Measurements from ENCODE around the gene MAPRE2. TPM values are rescaled to one million over a fixed set of nuclear protein-coding genes. Genes with fewer than 3 reads are reported as not detected.

Gene MAPRE2
- total and polyA plus RNA-seq, 2 donors (not counting 1 experiment from before 2014, with no cell fraction given) = 18.5 to 88.1 TPM

DNA sequence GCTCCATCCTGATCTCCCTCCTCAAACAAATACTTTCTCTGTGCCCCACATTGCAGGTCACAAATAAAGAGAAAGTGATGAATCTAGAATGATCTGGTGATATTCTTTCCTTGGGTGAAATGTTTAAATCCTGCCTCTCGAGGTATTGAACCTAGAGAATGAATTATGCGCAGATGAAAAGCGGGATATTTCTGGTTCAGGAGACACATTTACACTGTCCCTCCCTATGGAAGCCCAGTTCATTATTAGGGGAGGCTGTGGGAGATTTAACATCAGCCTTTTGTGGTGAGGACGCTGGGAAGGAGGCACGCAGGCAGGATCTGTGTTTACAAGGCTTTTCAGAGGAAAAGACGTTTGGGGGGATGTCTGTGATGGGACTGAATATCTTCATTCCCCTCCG lies 20.6 kb downstream of the MAPRE2 start:
- no peak for TF ChIP-seq EZH2 (IDR thresholded peaks at IDR 0.05; ENCODE audit: low read length, missing control alignments)
- TF ChIP-seq, protein P1, sequence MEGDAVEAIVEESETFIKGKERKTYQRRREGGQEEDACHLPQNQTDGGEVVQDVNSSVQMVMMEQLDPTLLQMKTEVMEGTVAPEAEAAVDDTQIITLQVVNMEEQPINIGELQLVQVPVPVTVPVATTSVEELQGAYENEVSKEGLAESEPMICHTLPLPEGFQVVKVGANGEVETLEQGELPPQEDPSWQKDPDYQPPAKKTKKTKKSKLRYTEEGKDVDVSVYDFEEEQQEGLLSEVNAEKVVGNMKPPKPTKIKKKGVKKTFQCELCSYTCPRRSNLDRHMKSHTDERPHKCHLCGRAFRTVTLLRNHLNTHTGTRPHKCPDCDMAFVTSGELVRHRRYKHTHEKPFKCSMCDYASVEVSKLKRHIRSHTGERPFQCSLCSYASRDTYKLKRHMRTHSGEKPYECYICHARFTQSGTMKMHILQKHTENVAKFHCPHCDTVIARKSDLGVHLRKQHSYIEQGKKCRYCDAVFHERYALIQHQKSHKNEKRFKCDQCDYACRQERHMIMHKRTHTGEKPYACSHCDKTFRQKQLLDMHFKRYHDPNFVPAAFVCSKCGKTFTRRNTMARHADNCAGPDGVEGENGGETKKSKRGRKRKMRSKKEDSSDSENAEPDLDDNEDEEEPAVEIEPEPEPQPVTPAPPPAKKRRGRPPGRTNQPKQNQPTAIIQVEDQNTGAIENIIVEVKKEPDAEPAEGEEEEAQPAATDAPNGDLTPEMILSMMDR (conservative IDR thresholded peaks at IDR 0.05 in 1 of 2, IDR thresholded peaks at IDR 0.05 in 1 of 2; ENCODE audit: low read depth in 1 of 2, low read length in 2 of 2) = no peak
- Histone ChIP-seq H2AFZ (ENCODE audit: low read length) (no peak overlapping the region), H3K36me3 (ENCODE audit: control insufficient read depth, insufficient read depth, low read length) (no peaks in the 10 kb centered on the region), H3K79me2 (ENCODE audit: control insufficient read depth, insufficient read depth, low read length) (no peaks in the 10 kb centered on the region), H3K9me3 (ENCODE audit: control insufficient read depth, insufficient read depth, low read depth, low read length) (no peaks in the 10 kb centered on the region), H3K27me3 (ENCODE audit: control insufficient read depth, insufficient read depth, low read length) (no peaks in the 10 kb centered on the region), H3K4me3 (replicated peaks in 1 of 4; ENCODE audit: control extremely low read depth in 1 of 4, insufficient read depth in 1 of 4, low read depth in 3 of 4, low read length in 4 of 4) (no peak overlapping the region), H3K9ac (ENCODE audit: insufficient read depth, low read length) (no peak overlapping the region), H3K4me2 (ENCODE audit: extremely low read depth, insufficient read depth, low read length) (no peak overlapping the region), H3K4me1 (ENCODE audit: control insufficient read depth, extremely low read depth, insufficient read depth, low read length) (peaks cover 5% of the 10 kb centered on the region), H4K20me1 (ENCODE audit: control insufficient read depth, extremely low read depth, insufficient read depth, low read length) (no peaks in the 10 kb centered on the region), H3K27ac (ENCODE audit: insufficient read depth, low read length) (no peak overlapping the region)
- no peak for DNase-seq (ENCODE audit: low read depth in 2 of 2)

DNA sequence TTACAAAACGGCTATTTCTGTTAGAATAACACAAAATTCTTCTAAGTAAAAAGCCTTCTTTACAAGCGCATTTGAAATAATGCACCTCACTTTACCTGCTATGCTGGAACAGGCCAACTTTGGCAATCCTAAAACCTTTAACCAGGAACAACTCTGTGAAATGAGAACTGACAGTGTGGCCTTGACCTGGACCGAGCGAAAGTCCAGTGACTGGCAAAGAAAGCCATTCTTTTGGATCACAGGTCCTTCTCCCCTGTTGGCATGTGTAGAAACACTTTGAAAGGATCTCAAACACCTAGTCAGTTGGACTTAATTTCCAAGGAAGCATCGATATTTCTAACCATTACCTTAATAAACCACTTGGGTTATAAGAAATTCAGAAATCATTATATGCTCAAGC lies 21.2 kb downstream of the MAPRE2 start:
- no peak for DNase-seq (ENCODE audit: low read depth in 2 of 2)
- H3K9ac ChIP-seq (ENCODE audit: insufficient read depth, low read length) = no peak overlapping the region

DNA sequence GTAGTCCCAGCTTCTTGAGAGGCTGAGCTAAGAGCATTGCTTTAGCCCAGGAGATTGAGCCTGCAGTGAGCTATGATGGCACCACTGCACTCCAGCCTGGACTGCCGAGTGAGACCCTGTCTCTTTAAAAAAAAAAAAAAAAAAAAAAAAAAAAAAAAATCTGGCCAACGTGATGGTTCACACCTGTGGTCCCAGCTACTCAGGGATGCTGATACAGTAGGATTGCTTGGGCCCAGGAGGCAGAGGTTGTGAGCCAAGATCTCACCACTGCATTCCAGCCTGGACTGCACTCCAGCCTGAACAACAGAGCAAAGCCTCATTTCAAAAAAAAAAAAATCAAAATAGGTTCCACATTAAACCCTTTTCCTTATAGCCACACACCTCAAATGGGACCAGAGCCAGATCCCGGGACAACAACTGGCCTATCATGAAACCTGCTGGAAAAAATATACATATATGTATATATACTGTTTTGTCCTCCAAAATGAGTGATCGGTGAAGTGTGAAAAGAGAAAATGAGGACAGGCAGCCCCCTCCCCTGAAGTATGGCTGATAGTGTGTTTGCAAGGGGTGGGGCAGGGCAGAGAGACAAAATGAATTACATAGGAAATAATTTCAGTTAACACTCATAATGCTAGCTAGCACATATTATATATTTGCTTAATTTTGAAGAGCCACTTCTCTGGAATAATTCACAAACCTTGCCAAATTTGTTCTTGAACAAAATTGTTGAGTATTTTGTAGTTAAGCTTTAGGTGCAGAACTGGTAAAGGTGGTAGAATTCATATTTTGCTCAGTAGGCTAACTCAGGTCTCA lies 22.9 kb downstream of the MAPRE2 start:
- Histone ChIP-seq H2AFZ (ENCODE audit: low read length) (no peak overlapping the region), H3K9ac (ENCODE audit: insufficient read depth, low read length) (no peak overlapping the region), H3K79me2 (ENCODE audit: control insufficient read depth, insufficient read depth, low read length) (no peaks in the 10 kb centered on the region), H3K27me3 (ENCODE audit: control insufficient read depth, insufficient read depth, low read length) (no peaks in the 10 kb centered on the region), H4K20me1 (ENCODE audit: control insufficient read depth, extremely low read depth, insufficient read depth, low read length) (no peaks in the 10 kb centered on the region), H3K4me3 (replicated peaks in 1 of 4; ENCODE audit: control extremely low read depth in 1 of 4, insufficient read depth in 1 of 4, low read depth in 3 of 4, low read length in 4 of 4) (no peak overlapping the region), H3K4me2 (ENCODE audit: extremely low read depth, insufficient read depth, low read length) (no peak overlapping the region), H3K36me3 (ENCODE audit: control insufficient read depth, insufficient read depth, low read length) (no peaks in the 10 kb centered on the region), H3K4me1 (ENCODE audit: control insufficient read depth, extremely low read depth, insufficient read depth, low read length) (peaks cover 5% of the 10 kb centered on the region), H3K9me3 (ENCODE audit: control insufficient read depth, insufficient read depth, low read depth, low read length) (no peaks in the 10 kb centered on the region), H3K27ac (ENCODE audit: insufficient read depth, low read length) (no peak overlapping the region)
- no peak for DNase-seq (ENCODE audit: low read depth in 2 of 2)
- TF ChIP-seq EZH2 (IDR thresholded peaks at IDR 0.05; ENCODE audit: low read length, missing control alignments) = no peak
- TF ChIP-seq, protein P1 (conservative IDR thresholded peaks at IDR 0.05 in 1 of 2, IDR thresholded peaks at IDR 0.05 in 1 of 2; ENCODE audit: low read depth in 1 of 2, low read length in 2 of 2) = no peak

More for the DNA sequence above, 21.2 kb downstream of the MAPRE2 start:
- H2AFZ ChIP-seq (ENCODE audit: low read length) = no peak overlapping the region
- no peaks in the 10 kb centered on the region for H3K36me3 ChIP-seq (ENCODE audit: control insufficient read depth, insufficient read depth, low read length)
- H3K4me2 ChIP-seq (ENCODE audit: extremely low read depth, insufficient read depth, low read length) = no peak overlapping the region
- no peak overlapping the region for H3K27ac ChIP-seq (ENCODE audit: insufficient read depth, low read length)
- no peaks in the 10 kb centered on the region for H3K27me3 ChIP-seq (ENCODE audit: control insufficient read depth, insufficient read depth, low read length)
- TF ChIP-seq EZH2 (IDR thresholded peaks at IDR 0.05; ENCODE audit: low read length, missing control alignments) = no peak
- TF ChIP-seq, protein P1 (conservative IDR thresholded peaks at IDR 0.05 in 1 of 2, IDR thresholded peaks at IDR 0.05 in 1 of 2; ENCODE audit: low read depth in 1 of 2, low read length in 2 of 2) = no peak
- H3K9me3 ChIP-seq (ENCODE audit: control insufficient read depth, insufficient read depth, low read depth, low read length) = no peaks in the 10 kb centered on the region
- H3K79me2 ChIP-seq (ENCODE audit: control insufficient read depth, insufficient read depth, low read length) = no peaks in the 10 kb centered on the region
- H4K20me1 ChIP-seq (ENCODE audit: control insufficient read depth, extremely low read depth, insufficient read depth, low read length) = no peaks in the 10 kb centered on the region
- H3K4me1 ChIP-seq (ENCODE audit: control insufficient read depth, extremely low read depth, insufficient read depth, low read length) = peaks cover 5% of the 10 kb centered on the region
- H3K4me3 ChIP-seq (replicated peaks in 1 of 4; ENCODE audit: control extremely low read depth in 1 of 4, insufficient read depth in 1 of 4, low read depth in 3 of 4, low read length in 4 of 4) = no peak overlapping the region
